Cardiac fibroblast (primary cell): ENCODE results near the gene CXCL1.

Experiments used
- DNase-seq, 2 donors: peaks; one replicate each; pipeline versions ENCODE4 v3.0.0 to v3.0.0-alpha.2; 2010; ENCODE audit warnings: low read depth in 2 of 2
- H3K4me3 ChIP-seq, 2 donors: replicated peaks in 1 of 2; 1 replicate in 1 of 2; 2 replicates in 1 of 2; pipeline ENCODE4 v1.5.1; 2011; ENCODE audit warnings: low read depth in 2 of 2, low read length in 2 of 2, mild to moderate bottlenecking in 2 of 2, moderate library complexity in 1 of 2
- TF ChIP-seq, protein P1 (sequence below): IDR thresholded peaks from one replicate; pipeline ENCODE4 v1.5.1; 2011; ENCODE audit warnings: low read depth, mild to moderate bottlenecking, low read length, inconsistent platforms

CXCL1 gene

GRCh38 chr4:73842696-73843095, 26.5 kb upstream of the CXCL1 start:
- TF ChIP-seq, protein P1, sequence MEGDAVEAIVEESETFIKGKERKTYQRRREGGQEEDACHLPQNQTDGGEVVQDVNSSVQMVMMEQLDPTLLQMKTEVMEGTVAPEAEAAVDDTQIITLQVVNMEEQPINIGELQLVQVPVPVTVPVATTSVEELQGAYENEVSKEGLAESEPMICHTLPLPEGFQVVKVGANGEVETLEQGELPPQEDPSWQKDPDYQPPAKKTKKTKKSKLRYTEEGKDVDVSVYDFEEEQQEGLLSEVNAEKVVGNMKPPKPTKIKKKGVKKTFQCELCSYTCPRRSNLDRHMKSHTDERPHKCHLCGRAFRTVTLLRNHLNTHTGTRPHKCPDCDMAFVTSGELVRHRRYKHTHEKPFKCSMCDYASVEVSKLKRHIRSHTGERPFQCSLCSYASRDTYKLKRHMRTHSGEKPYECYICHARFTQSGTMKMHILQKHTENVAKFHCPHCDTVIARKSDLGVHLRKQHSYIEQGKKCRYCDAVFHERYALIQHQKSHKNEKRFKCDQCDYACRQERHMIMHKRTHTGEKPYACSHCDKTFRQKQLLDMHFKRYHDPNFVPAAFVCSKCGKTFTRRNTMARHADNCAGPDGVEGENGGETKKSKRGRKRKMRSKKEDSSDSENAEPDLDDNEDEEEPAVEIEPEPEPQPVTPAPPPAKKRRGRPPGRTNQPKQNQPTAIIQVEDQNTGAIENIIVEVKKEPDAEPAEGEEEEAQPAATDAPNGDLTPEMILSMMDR, result no peak
- no peak for DNase-seq
- no peak overlapping the region for H3K4me3 ChIP-seq

GRCh38 chr4:73843369-73843768, 25.8 kb upstream of the CXCL1 start:
- no peak overlapping the region for H3K4me3 ChIP-seq
- DNase-seq, result no peak
- TF ChIP-seq, protein P1, result no peak

DNA sequence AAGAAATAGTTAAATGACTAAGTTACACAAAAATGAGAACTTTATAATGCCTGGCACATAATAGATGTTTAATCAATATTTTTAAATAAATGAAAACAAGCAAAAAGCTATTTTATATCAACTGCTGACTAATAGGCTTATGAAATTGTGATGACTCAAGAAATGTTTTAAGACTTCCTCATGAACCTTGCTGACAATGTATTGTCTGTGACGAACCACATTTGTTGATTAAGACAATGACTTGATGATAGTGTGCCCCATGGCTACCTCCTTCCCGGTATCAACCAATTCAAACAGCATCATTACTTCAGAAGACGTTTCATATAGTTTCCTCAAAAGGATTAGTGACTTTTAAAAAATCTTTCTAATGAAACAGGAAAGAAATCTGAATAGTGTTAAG, 24.8 kb upstream of the CXCL1 start:
- no peak overlapping the region for H3K4me3 ChIP-seq
- TF ChIP-seq, protein P1, result no peak
- DNase-seq, result peak; percentile 73 to 95

- DNase-seq, result no peak
- no peak overlapping the region for H3K4me3 ChIP-seq
- TF ChIP-seq, protein P1, result no peak
These were observed 24.4 kb upstream of the CXCL1 start for GRCh38 chr4:73844806-73845205.

DNA sequence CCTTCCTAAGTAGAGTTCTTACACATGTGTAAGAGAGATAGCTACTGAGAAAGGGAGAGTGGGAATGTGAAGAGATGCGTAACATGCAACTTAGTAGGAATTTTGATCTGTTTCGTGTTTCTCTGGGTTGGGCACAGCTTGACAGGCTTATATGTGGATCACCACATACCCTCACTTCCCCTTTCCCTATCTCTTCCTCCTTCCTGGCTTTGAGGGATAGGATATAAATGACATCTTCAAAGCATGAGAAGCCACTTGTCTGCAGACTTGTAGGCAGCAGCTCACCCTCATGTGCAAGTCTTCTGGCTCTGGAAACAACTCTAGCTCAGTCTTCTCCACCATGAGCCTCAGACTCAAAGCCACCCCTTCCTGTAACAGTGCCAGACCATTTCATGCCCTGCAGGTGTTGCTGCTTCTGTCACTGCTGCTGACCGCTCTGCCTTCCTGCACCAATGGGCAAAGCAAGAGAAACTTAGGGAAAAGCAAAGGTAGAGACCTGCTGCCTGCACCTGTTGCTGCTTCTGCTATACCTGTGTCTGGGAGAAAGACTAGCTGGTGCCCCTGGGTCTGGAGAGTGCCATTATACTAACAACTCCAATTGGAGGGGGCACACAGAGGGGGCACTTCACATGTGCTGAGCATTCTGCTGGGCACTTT, 21.5 kb upstream of the CXCL1 start:
- TF ChIP-seq, protein P1, result no peak
- no peak overlapping the region for H3K4me3 ChIP-seq
- no peak for DNase-seq

DNA sequence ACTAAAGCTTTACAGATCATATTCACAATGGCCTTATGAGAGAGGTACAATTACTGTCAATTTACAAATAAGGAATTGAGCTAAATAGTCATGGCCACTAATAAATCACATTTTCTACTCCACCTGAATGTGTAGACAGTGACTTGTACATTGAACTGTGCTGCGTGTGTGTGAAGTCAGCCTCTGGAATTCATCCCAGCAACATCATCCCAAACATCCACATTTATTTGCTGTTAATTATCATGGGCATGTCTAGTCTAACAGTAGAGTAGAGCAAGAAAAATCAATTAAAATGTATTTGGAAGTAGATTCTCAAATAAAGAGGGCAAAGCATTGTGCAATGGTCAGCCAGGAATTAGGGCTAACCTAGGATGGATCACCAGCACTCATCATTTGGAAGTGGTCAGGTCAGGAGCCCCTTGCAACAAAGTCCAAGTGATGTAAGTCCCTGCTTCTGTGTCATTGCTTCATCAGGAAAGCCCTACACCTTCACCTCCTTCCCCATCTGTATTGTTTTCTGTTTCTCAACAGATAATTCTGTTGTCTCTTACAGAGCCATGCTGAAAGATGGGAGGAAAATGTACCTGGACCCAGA, 20.9 kb upstream of the CXCL1 start:
- no peak overlapping the region for H3K4me3 ChIP-seq
- TF ChIP-seq, protein P1, result no peak
- no peak for DNase-seq
